ENCODE measurements around the gene QRICH1. TPM values are rescaled to one million over a fixed set of nuclear protein-coding genes. Genes with fewer than 3 reads are reported as not detected.

Gene QRICH1
- total and polyA plus RNA-seq, 2 of the 13 experiments (the other 11 are each of a cell fraction or from before 2014, with no cell fraction given): 52.6 to 102 TPM

DNA sequence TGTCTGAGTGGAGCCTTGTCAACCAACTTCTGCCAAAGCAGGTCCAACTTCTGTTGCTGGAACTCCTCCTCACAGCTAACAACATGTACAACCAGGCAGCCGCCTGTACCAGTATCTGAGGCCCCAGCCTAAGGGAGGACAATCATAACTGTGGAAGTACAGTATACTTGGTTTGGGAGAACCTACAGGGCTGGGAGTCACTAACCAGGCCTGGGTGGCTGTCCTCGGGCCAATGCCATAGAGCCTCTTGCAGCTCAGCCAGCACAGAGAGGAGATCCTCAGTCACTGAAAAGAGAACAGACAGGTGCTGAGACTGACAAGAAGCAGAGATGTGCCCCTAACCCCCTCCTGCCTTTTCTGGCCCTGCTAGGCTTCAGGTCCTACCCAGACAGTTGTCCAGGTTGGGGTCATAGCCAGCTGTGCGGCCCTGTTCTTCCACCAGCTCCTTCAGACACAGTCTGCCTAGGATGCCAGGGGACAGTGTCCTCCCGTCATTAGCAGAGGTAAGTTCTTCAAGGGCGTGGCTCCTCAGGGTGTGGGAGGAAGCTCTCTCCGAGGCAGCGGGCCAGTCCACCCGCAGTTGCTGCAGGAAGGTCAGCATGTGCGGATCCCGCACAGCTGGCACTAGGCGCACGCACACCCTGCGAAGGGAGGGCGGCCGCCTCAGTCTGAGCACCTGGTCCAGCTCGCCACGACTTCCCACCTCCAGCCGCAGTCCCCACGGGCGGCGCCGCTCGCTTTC, 76.5 kb downstream of the QRICH1 start (continued):
- TF ChIP-seq MYC (CRISPR knock-in tag; IDR thresholded peaks at IDR 0.05; ENCODE audit: borderline replicate concordance): peak; percentile 3; the same call in 1 of the 2 replicates
- 0 out of 2 replicates have a peak, but pooled peaks have one; percentile 10 for TF ChIP-seq ZFP90 (CRISPR knock-in tag; IDR thresholded peaks at IDR 0.05; ENCODE audit: borderline replicate concordance)
- no peak for TF ChIP-seq PAWR (CRISPR knock-in tag; IDR thresholded peaks at IDR 0.05; ENCODE audit: borderline replicate concordance)
- TF ChIP-seq PAF1 (CRISPR knock-in tag; IDR thresholded peaks at IDR 0.05): 0 out of 2 replicates have a peak, but pooled peaks have one; percentile 2
- TF ChIP-seq SIN3B (IDR thresholded peaks at IDR 0.05; ENCODE audit: low read length): no peak
- TF ChIP-seq ZNF75D (CRISPR knock-in tag; IDR thresholded peaks at IDR 0.05; ENCODE audit: borderline replicate concordance): peak; percentile 29; the same call in 1 of the 2 replicates
- no peak for TF ChIP-seq SUZ12 (IDR thresholded peaks at IDR 0.05; ENCODE audit: low read depth, low read length)
- 0 out of 2 replicates have a peak, but pooled peaks have one; percentile 17 for TF ChIP-seq MED1 (CRISPR knock-in tag; IDR thresholded peaks at IDR 0.05)
- no peak for TF ChIP-seq ZNF230 (CRISPR knock-in tag; IDR thresholded peaks at IDR 0.05)
- TF ChIP-seq TEAD3 (CRISPR knock-in tag; optimal IDR thresholded peaks at IDR 0.05; ENCODE audit: borderline replicate concordance): peak; percentile 15
- TF ChIP-seq NR1H2 (CRISPR knock-in tag; IDR thresholded peaks at IDR 0.05; ENCODE audit: borderline replicate concordance, low read depth): no peak
- TF ChIP-seq ZBTB4 (CRISPR knock-in tag; IDR thresholded peaks at IDR 0.05; ENCODE audit: borderline replicate concordance): no peak
- TF ChIP-seq MXD3 (CRISPR knock-in tag; IDR thresholded peaks at IDR 0.05): no peak

Measured in HepG2 (cell line).